PFSK-1 (cell line): ENCODE measurements around the gene MGST2.

Experiments used
- POLR2AphosphoS5 ChIP-seq: IDR thresholded peaks from 2 replicates; pipeline ENCODE4 v1.6.1; 2012; ENCODE audit warnings: low read depth, mild to moderate bottlenecking, control low read depth, low read length, moderate library complexity
- SIN3A ChIP-seq: IDR thresholded peaks from 2 replicates; pipeline ENCODE4 v1.6.1; 2012; ENCODE audit warnings: mild to moderate bottlenecking, low read length, moderate library complexity, borderline replicate concordance; ENCODE audit not compliant: insufficient read depth
- TF ChIP-seq, protein P1 (sequence below), 2 experiments: IDR thresholded peaks; 2 replicates each; pipeline versions ENCODE4 v1.6.1 to v1.8.0; 2011 to 2012; ENCODE audit warnings: low read depth in 2 of 2, low read length in 2 of 2, control low read depth in 1 of 2, inconsistent platforms in 1 of 2, mild to moderate bottlenecking in 1 of 2, moderate library complexity in 1 of 2; ENCODE audit not compliant: insufficient read depth in 1 of 2

DNA sequence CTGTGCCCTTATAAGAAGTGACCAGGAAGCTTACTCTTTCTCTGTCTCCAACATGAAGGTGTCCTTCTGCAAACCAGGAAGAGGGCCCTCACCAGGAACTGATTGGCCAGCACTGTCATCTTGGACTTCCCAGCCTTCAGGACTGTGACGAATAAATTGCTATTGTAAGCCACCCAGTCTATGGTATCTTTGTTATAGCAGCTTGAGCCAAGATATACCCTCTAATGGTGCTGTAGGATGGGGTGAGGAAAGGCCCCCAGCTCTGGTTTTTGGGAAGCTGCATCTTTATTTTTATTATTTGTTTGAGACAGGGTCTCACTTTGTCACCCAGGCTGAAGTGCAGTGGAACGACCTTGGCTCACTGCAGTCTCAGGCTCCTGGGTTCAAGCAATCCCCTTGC is 1.2 kb upstream of the MGST2 start:
- TF ChIP-seq, protein P1, sequence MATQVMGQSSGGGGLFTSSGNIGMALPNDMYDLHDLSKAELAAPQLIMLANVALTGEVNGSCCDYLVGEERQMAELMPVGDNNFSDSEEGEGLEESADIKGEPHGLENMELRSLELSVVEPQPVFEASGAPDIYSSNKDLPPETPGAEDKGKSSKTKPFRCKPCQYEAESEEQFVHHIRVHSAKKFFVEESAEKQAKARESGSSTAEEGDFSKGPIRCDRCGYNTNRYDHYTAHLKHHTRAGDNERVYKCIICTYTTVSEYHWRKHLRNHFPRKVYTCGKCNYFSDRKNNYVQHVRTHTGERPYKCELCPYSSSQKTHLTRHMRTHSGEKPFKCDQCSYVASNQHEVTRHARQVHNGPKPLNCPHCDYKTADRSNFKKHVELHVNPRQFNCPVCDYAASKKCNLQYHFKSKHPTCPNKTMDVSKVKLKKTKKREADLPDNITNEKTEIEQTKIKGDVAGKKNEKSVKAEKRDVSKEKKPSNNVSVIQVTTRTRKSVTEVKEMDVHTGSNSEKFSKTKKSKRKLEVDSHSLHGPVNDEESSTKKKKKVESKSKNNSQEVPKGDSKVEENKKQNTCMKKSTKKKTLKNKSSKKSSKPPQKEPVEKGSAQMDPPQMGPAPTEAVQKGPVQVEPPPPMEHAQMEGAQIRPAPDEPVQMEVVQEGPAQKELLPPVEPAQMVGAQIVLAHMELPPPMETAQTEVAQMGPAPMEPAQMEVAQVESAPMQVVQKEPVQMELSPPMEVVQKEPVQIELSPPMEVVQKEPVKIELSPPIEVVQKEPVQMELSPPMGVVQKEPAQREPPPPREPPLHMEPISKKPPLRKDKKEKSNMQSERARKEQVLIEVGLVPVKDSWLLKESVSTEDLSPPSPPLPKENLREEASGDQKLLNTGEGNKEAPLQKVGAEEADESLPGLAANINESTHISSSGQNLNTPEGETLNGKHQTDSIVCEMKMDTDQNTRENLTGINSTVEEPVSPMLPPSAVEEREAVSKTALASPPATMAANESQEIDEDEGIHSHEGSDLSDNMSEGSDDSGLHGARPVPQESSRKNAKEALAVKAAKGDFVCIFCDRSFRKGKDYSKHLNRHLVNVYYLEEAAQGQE (IDR thresholded peaks at IDR 0.05; ENCODE audit: insufficient read depth in 1 of 2, low read depth in 2 of 2, low read length in 2 of 2) = no peak
- TF ChIP-seq POLR2AphosphoS5 (no peak), SIN3A (no peak)
